DMS114 treated with DMSO at 0.1 percent for 48 hours (cell line): ENCODE data around the gene DNAJC16.
A peak's percentile ranks its signal among the peaks of the same experiment; 100 is the strongest.
"Not testable (repeated sequence)": the region's sequence is repeated elsewhere in the genome, so short reads cannot be mapped to it uniquely, and the experiment has no call there.

ENCODE experiments used
- DNase-seq: peaks from one replicate; lab custom pipeline; 2025; ENCODE audit not compliant: unreplicated experiment; lab: John Stamatoyannopoulos, UW

Gene DNAJC16

DNA sequence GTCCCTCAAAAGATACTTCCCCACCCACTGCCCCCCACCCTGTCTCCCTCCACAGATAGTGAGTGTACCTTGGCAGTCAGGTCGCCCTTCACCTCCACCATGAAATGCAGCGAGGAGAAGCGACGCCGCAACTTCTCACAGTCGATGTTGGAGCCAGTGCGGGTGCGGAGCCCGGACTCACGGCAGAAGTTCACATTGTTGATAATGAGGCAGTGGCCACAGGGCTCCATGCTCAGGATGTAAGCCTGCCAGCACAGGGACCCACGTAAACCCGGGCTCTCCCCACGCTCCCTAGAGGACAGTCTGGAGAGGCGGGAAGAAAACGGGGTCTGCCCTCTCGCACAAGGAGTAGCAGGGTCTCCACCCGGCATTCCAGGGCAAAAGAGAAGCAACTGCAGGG, 19.8 kb upstream of the DNAJC16 start:
- DNase-seq: no peak

DNA sequence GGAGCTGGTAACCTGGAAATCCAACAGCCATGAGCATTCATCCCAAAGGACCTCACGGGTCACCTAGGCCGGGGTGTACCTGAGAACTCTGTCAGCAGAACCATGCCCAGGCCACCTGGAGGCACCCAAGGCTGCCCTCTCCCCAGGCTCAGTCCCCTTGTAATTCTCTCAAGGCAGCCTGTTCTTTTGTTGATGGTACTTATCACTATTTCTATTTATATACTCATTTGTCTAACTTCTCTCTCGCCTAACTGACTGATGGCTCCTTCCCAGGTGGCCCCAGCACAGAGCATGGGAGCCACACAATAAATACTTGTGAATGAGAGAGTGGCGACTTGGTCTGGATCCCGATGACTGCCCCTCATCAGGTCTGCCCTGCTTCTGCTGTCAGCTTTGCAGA, 19.4 kb upstream of the DNAJC16 start:
- DNase-seq: no peak

DNA sequence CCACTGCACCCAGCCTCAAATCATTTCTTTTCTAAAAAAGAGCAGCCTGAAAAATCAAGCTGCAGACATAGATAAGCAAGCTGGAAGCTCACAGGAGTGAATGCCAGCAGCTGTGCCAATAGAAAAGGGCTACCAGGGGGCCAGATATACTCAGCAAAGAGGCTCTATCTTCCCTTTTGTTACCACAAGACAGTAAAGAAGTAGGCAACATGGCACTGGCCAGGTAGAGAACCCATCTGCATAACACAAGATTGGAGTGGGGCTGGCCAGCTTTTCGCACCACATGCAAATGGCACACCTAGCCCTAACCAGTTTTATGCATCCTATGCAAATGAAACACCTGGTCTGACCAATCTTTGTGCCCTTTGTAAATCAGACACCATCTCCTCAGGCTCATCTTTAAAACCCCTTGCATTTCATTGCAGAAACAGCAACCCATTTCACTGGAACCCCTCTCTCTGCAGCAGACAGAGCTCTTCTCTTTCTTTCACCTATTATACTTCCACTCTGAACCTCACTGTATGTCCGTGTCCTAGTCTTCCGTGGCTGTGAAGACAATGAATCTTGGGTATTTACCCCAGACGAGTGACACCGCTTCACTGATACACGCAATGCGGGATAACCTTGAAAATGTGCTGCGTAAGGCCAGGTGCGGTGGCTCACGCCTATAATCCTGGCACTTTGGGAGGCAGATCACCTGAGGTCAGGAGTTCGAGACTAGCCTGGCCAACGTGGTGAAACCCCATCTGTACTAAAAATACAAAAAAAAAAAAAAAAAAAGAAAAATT, 17.8 kb upstream of the DNAJC16 start:
- no peak for DNase-seq

DNA sequence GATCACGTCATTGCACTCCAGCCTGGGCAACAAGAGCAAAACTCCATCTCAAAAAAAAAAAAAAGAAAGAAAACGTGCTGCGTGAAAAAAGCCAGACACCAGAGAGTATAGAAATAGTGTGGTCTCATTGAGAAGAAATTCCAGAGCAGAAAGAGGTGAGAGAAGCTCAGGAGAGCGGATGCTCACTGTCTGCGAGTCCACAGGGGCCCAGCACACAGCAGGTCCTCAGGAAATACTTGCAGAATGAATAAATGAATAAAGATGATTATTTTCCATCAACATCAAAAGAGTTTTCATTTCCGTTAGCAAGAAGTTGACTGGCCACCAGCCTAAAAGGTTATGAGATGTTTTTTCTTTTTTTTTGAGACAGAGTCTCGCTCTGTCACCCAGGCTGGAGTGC, 17.1 kb upstream of the DNAJC16 start:
- DNase-seq: no peak

DNA sequence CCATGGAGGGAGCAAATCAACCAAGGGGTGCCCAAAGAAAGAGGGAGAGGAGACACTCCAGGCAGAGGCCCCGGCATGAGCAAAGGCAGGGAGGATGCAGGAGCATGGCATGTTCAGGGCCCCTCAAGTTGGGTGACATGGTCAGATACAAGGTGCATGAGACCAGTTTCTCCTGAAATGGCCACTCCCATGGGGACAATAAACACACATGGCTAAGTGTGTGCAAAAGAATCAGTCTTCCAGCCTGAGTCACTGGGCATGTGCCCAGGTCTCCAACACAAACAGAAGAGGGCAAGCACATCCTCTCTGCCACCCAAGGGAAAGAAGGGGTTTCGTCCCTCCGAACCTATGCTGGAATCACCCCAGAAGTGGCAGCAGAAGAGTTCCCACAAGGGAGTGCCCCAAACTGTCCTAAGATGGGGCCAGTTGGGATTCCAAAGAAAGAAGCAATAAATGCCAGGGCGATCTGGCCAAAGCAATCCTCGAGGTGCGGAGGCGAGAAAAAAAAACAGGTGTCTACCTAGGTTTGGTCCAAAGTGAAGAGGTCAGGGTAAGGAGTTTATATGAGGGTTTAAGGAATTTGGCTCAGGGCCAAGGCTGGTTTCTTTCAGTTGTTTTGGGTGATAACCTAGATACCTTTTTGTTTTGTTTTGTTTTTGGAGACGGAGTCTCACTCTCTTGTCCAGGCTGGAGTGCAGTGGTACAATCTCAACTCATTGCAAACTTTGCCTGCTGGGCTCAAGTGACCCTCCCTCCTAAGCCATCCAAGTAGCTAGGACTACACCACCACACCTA, 15.8 kb upstream of the DNAJC16 start:
- no peak for DNase-seq

DNA sequence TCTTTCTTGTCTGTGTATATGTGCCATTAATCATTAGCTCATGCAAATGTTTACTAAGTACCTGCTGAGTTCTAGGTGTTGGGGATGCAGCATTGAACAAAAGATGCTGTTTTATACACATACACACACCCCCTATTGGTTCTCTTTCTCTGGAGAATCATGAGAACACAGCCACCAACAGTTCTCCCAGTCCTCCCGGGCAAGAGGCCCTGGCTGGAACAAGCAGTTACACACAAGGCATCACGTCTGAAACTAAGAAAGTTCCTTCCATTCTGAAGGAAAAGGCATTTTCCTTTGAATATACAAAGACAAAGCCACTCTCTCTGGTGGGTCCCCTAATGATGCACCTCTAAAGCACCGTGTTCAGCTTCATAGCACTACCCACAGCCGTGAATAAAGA, 13.5 kb upstream of the DNAJC16 start:
- no peak for DNase-seq

DNA sequence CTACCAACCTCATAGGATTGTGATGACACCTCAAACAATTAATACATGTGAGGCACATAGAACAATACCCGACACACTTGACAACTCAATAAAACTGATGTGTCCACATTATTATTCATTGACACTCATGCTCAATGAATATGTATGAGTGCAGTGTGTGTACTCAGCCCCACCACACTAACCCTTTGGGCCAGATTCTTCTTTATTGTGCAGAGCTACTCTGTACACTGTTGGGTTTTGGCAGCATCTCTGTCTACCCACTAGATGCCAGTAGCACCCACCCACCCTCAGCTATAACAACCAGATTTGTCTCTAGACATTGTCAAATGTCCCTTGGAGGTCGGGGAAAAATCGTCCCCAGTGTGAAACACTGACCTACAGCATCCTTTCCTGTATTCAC, 12.7 kb upstream of the DNAJC16 start:
- DNase-seq: no peak

DNA sequence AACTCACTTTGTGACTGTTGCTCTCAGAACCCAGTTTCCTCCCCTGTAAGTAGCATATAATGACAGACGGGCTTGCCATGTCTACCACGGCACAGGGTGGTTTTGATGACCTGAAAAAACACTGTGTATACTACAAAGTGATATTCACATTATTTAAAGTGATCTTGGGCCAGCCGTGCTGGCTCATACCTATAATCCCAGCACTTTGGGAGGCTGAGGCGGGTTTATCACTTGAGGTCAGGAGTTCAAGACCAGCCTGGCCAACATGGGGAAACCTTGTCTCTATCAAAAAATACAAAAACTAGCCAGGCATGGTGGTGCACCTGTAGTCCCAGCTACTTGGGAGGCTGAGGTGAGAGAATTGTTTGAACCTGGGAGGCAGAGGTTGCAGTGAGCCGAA, 12.1 kb upstream of the DNAJC16 start:
- DNase-seq: not testable (repeated sequence)

DNA sequence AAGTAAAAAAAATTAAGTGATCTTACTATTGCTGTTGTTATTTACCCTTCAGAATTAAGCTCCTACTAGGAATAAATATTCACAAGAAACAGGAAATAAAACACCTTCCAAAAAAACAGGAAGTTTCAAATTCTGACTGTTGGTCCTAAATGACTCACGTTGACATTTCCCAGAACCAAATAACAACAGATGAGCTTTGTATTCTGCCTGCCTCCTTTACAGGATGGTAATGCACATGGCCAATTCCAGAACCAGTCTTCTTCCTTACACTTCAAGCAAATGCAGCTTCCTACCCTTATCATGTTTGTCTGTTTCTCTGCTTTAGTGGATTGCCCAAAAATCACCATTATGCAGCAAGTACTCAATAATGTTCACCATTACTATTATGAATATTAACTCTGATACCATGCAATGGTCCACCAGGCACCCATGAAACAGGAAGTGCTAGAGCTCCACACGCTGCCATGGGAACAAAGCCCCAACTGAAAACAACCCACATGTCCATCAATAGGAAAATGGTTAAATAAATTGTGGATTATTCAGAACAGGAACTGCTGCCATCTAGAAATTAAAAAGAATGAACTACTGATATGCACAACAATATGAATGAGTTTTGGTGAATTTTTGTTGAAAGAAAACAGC, 11.5 kb upstream of the DNAJC16 start:
- DNase-seq: no peak

DNA sequence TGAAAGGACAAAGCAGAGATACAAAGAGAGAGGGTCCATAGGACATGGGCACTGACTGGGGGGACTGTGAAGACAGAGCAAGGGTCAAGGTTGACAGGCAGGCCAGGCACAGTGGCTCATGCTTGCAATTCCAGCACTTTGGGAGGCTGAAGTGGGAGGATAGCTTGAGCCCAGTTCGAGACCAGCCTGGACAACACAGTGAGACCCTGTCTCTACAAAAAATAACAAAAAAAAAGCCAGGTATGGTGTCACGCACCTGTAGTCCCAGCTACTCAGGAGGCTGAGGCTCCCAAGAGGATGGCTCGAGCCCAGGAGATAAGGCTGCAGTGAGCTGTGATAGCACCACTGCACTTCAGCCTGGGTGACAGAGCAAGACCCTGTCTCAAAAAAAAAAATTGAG, 7.0 kb upstream of the DNAJC16 start:
- no peak for DNase-seq

DNA sequence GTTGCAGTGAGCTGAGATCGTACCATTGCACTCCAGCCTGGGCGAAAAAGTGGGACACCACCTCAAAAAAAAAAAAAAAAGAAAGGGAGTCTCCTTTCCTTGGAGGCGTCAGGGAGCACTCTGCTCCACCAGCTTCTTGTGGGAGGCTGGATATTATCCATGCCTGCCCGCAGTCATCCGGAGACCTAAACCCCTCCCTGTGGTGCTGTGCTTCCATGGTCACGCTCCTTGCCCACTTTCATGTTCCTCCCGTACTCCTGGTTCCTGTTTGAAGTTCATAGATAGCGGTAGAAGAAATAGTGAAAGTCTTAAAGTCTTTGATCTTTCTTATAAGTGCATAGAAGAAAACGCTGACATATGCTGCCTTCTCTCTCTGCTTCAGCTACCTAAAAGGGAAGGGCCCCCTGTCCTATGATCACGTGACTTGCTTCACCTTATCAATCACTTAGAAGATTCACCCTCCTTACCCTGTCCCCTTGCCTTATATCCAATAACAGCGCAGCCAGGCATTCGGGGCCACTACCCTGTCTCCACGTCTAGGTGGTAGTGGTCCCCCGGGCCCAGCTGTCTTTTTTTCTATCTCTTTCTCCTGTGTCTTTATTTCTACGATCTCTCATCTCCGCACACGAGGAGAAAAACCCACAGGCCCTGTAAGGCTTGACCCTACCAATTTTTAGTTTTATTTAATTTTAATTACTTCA, 5.3 kb upstream of the DNAJC16 start:
- not testable (repeated sequence) for DNase-seq

DNA sequence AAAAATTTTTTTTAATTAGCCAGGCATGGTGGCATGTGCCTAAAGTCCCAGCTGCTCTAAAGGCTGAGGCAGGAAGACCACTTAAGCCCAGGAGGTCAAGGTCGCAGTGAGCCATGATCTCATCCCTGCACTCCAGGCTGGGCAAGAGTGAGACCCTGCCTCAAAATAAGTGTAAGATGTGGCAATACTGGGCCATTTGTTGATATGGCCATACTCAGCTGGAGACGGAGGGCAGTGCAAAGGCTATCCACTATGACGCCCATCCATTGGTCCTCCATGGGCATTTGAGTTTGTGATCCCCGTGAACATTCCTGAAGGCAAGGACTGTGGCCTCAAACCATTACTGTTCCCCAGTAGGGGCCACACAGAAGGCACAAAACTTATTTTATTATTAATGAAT, 4.1 kb upstream of the DNAJC16 start:
- DNase-seq: no peak

DNA sequence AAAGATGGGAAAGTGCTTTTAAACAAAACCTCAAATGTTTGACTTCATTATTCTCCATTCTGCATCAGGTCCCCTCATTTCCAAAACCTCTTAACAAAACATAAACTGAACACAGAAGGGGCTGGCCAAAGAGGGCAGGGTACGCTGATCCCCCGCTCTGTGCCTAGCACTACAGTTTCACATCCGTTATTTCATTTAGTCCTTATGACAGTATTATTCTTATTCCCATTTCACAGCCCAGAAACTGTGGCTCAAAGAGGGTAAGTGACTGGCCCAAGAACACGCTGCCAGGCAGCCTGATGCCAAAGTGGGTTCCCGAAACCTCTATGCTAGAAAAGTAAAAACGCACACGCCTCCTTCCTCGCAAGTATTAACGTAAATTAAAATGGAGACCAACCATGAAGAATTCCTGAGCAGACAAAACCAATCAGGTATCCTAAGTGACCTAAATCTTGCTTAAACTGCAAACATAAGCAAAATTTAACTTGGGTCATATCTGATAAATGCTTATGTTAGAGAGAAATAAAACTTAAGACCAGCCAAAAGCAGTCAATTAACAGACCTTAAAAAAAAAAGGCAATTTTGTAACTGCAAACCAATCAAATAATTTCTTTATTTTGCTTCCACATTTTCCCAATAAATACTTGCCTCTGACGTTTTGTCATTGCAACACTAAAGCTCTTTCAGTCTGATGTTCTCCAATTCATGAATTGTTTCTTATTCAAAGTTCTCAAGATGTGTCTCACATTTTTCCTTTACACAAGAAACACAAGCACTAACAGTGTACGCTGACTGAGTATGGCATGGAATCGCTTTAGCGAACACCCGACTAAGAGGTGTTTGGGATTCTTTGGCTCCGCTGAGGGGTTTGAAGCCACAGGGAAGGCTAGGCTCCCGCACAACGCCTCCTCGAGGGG, 3.3 kb upstream of the DNAJC16 start:
- DNase-seq: peak; percentile 25

DNA sequence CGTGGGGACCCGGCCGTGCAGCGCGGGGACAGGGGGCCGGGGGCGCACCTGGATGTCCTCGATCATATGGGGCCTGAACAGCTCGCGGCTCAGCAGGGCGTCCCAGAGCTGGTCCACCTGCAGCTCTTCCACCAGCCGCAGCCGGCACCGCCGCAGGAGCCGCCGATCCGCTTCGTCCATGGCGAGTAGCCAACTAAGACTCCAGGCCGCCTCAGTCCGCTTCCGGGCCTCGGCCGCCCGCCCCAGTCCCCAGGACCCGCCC, 2.7 kb upstream of the DNAJC16 start, which contains the start of gene CASP9:
TSS of gene CASP9 (minus strand) at position 195 of the 262 bp plus-strand sequence. CDS start at position 180, 15 bp downstream.
- no peak for DNase-seq

DNA sequence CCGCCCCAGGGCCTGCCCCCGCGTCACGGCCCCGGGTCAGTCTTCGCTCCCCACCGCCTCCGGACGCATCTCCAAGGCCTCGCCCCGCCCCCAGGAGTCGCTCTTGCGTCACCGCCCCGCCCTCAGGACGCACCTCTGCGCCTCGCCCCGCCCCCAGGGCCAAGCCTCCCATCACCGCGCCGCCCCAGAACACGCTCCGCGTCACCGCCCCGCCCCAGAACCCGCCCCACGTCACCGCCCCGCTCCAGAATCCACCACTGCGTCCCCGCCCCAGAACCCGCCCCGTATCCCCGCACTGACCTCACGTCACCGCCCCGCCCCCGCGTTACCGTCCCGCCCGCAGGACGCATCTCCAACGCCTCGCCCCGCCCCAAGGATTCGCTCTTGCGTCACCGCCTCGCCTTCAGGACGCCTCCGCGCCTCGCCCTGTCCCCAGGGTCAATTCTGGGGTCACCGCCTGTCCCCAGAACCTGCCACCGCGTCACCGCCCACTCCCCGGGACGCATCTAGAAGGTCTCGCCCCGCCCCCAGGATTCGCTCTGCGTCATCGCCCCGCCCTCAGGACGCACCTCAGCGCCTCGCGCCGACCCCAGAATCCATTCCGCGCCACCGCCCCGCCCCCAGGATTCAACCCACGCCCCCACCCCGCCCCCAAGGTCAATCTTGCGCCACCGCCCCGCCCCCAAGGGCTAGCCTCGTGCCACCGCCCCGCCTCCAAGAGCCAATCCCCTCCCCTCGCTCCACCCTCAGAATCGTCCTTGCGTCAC, 2.2 kb upstream of the DNAJC16 start:
- DNase-seq: peak; percentile 89

DNA sequence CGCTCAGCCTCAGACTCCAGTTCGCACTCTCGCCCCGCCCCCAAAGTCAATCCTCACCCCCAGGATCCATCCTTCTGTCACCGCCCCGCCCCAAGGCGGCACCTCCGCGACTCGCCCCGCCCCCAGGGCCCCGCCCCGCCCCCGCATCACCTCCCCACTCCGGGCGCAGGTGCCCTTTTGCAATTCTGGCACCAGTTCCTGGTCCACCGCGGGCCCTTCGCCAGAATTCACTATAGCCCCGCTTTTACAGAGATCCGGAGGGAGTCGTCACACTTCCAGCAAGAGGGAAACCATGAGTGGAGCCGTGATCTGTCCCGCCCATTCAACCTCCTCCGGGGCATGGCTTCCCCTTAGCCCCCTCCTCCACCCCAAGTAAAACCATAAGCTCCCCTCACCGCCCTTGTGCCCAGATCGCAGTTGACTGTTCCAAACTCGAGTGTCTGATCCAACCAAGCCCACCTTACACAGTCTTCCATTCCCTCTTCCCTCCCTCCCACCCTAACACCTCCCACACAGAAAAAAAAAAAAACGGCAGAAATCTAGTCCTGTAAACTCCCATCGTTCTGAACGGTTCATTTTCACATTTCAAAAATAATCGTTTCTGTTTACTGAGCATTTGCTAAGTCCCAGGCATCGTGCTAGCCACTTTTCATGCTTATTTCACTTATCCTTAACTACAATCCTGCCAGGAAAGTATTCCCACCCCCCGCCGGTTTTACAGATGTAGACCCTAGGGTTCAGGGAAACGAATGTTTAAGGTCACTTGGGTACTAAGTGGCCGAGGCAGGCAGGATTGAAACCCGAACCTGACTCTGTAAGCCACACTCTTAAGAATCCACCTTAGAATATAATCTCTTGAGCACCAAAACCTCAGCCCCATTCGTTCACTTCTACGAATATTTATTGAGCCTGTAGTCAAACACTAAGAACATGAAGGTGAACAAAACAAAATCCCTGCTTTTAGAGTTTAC, 1.3 kb upstream of the DNAJC16 start:
- DNase-seq: peak; percentile 93

DNA sequence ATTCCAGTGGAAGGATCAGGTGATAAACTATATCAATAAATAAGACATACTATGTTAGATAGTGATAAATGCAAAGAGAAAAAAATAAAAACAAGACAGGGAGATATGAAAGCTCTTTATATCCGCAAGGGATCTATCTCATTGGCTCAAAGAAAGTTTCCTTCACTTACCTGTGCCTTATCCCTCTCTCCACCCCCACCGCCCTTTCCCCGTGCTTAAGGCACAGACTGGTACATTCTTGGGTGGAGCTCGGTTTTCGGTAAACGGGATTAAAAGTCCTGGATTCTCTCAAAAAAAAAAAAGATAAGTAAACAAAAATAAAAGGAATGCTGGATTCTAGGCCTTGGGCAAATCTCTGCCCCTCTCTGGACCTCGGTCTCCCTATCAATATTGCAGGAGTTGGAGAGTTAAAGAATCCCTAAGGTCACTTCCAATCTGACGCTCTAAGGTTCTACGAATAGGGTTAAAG, 593 bp upstream of the DNAJC16 start:
- no peak for DNase-seq

DNA sequence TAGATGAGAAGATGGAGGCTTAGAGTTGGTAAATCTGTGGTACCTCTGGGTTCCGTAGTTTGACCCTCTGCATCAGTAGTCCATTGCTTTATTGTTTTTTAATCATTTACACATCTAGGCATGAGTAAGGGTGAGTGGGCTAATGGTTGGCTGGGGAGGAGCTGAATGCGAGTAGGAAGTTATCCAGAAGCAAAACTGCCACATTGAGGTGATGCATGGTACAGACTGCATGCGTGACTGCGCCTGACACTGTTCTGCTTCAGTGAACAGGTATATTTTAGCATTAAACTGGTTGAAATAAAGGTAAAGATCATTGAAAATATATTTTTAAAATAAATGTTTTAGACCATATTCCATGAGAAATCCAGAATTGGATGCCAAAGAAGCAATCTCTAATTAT, 4.4 kb downstream of the DNAJC16 start:
- DNase-seq: no peak
